Pons (tissue), 1 donor: ENCODE data around the gene CDHR5.
A peak's percentile ranks its signal among the peaks of the same experiment; 100 is the strongest.
"Not testable (repeated sequence)": the region's sequence is repeated elsewhere in the genome, so short reads cannot be mapped to it uniquely, and the experiment has no call there.

Experiments
- DNase-seq: peaks from one replicate; pipeline ENCODE4 v3.0.0-alpha.2; 2016; ENCODE audit warnings: low spot score

The CDHR5 gene

DNA sequence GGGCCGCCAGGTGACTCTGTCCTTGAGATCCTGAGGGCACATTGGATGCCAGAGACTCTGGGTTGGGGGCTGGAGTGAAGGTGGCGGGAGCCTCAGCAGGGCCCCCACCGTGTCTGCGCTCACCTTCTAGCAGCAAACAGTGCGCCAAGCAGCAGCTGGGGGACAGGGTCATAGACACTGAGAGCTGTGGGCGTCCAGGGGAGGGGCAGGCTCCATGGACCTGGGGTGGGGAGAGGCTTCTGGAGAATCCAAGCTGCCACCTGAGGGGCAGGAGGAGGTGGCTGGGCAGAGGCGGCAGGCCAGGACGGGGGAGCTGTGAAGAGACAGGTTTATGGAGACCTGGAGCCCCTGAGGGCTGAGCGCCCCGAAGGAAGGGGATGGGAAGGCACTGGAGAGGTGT is 40.5 kb downstream of the CDHR5 start:
- DNase-seq, result no peak

GRCh38 chr11:581752-582151 is 43.0 kb downstream of the CDHR5 start:
- DNase-seq, result no peak

GRCh38 chr11:581342-581741 is 43.4 kb downstream of the CDHR5 start:
- no peak for DNase-seq

- no peak for DNase-seq
These were observed 44.7 kb downstream of the CDHR5 start for GRCh38 chr11:579830-580601.

DNA sequence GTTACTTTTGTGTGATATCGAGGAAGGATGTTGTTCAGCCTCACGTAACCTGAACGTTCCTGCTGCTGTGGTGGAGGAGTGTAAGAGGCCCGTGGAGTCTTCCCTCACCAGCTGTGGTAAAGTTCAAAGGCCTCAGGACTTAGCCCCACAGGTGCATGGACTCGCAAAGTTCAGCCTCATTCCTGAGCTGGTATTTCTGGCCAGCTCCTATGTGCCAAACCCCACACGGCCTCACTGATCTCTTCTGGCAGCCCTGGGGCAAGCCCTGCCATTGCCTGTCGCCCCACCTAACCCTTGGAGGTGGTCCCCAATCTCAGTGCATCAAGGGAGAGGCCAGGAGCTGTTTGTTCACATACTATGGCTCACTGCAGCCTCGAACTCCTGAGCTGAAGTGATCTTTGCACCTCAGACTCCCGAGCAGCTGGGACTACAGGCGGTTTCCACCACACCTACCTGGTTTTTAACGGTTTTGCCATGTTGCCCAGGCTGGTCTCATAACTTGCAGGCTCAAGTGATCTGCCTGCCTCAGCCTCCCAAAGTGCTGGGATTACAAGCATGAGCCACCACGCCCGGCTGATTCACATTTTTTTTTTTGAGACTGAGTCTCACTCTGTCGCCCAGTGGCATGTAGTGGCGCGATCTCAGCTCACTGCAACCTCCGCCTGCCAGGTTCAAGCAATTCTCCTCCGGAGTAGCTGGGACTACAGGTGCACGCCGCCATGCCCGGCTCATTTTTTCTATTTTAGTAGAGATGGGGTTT is 46.3 kb downstream of the CDHR5 start:
- no peak for DNase-seq

GRCh38 chr11:577611-577894 is 47.2 kb downstream of the CDHR5 start:
- DNase-seq, result no peak

DNA sequence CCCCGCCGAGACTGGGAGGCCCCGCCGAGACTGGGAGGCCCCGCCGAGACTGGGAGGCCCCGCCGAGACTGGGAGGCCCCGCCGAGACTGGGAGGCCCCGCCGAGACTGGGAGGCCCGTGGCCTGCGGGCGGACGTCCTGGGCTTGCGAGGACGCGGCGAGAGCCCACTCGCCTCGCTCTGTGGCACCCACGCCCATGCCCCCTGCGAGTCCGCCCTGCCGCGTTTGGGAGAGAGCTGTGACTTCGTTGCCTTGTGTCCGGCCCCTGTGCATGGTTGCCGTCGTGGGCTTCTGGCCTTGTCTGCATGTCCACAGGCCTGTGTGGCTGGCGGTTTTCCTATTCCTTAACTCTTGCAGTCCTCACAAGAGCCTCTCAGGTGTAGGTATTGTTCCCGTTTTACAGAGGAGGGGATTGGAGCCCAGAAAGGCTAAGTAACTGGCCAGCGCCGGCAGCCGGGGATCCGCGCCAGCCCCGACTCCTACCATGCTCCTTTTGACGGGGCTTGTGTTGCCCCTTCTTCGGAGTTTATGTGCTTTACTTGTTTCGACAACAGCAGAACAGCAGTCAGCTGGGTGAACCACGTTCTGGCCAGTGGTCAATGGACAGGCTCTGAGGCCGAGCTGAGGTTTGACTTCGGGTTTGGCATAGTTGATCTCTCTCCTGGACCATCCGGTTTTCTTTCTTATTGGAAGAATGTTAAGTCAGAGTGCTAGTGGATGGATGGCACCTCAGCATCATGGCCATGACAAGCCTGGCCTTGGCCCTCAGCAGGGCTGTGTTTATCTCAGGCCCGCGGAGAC is 47.7 kb downstream of the CDHR5 start:
- no peak for DNase-seq

- peak; percentile 93 for DNase-seq
These were observed 48.6 kb downstream of the CDHR5 start, which contains the start of gene PHRF1 for GRCh38 chr11:575996-576768. PHRF1 (plus strand) TSS chr11:576470; CDS start chr11:581513, 5,043 bp downstream.

DNA sequence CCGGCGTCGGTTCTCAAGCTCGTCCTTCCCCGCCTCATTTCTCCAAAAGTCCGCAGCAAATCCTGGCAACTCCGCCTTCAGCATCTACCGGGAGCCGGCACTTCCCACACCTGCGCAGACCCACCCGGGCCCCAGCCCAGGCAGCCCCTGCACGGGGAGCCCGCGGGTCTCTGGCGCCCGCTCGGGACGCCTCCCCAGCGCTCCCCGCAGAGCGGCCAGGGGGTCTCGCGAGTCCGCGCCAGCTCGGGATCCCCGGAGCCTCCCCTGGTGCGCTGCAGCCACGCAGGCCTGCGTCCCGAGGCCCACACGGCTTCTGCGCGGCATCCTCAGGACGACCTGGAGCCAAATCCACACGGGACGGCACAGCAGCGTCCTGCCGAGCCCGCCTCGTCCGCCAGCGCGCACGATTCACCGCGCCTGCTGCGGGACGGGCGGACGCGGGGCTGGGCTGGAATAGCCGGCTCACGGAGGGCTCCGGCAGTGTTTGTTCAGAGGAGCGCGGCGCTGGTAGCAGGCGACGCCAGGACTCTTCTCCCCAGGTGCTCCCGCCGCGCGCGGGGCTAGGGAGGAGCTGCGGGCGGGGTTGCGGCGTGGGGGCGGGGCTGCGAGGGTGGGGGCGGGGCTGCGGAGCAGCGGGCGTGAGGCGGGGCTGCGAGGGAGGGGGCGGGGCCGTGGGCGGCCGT is 49.3 kb downstream of the CDHR5 start:
- peak; percentile 71 for DNase-seq

DNA sequence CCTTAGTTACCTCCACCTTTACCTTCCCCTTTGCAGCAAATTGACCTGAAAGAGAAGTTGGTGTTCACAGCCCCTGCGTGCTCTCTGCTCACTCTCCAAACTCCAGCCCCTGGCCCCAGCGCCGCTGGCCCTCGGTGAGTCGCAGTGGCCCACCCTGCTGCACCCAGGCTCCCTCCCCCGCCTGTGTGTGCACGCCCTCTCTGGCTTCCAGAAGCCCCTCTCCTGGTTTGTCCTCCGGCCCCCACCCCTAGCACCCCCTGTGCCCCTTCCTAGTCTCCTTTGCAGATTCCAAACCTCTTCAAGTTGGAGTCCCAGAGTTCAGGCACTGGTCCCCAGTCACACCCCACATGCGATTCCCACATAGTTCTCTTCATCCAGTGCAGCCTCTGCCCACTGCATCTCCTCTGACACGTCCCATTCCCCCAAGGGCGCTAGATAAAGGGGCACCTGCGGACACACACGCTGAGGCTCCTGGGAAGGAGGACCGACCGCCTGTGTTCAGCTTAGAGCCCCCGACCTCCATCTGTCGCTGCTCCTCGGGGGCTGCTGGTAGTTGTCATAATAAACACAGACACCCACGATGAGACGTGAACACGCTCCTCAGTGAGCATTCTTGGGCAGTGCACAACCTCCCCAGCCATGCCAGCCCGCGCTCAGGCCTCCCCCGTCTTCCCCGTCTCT is 50.0 kb downstream of the CDHR5 start:
- DNase-seq, result no peak

- DNase-seq, result not testable (repeated sequence)
These were observed 50.7 kb downstream of the CDHR5 start for GRCh38 chr11:574031-574570.

DNA sequence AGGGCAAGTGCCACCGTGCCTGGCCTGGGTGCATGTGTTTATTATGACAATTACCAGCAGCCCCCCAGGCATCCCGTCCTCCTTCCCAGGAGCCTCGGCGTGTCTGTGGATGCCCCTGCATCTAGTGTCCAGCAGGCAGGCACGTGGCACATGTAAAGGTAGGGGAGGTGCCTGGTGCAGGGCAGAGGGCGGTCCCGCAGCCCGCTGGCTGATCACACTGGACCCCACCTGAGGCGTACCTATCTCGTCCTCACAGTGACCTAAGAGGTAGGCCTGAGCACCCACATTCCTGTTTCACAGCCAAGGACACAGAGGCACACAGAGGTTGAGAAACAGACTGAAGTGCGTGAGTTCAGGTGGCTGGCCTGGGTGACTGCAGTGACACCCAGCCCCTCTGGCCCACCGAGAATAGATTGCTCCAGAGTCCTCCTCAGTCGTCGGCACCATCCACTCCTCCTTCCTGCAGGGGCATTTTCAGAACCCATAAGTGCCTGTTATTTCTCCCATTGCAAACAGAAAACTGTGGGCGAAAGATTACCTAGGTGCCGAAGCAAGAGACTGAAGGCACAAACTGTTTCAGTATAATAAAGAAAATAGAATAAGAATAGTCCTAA is 51.5 kb downstream of the CDHR5 start:
- no peak for DNase-seq

DNA sequence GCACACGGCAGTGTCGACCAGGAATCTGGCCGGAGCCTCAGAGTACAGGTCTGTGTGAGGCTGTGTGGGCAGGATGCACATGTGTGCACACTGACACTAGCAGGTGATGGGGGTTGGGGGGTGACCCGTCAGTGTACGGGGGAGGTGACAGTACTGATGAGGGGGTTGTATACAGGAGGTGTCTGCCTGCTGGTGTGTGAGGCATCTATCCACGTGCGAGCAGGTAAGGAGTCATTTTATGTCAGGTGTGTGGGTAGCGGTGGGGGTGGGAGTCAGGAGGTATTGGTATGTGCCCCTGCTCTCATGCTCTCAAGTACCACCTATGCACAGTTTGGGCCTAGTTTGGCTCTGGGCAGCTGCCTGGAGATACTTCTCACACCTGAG is 53.0 kb downstream of the CDHR5 start:
- no peak for DNase-seq

GRCh38 chr11:569158-569885 is 55.4 kb downstream of the CDHR5 start:
- no peak for DNase-seq

DNA sequence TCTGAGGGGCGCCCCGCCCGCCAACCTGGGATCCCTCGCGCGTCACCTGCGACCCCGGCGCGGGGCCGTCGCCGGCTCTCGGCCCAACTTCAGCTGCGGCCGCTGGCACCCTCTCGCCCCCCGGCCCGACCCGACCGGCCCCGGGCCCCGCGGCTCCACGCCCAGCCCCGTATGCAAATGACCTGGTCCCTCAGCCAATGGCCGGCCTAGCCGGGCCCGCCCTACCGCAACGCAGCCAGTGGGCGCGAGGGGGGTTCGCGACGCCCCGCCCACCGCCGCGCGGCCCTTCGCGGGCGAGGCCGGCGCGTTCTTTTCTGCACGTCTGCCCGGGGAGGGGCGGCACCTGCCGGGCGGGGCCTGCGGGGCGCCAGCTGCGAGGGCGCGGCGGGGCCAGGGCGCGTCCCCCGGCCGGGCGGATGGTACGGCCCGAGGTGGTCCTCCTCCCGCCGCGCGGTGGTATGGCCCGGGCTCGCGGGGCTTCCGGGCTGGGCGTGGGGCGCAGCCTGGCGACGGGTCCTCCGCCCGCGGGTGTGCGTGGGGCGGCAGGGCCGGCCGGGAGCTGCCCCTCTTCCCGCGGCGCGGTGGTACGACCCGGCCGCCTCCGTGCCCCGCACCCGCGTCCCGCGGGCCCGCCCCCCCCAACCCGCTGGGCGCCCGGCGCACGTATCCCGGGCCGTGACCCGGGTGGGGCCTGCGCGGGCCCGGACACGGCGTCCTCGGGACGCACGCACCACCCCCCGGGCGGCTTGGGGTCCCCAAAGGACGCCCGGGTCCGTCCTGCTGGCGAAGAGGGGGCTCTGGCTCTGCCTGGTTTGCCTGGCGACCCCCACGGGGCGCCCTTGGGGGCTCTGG is 56.2 kb downstream of the CDHR5 start:
- peak; percentile 82 for DNase-seq

DNA sequence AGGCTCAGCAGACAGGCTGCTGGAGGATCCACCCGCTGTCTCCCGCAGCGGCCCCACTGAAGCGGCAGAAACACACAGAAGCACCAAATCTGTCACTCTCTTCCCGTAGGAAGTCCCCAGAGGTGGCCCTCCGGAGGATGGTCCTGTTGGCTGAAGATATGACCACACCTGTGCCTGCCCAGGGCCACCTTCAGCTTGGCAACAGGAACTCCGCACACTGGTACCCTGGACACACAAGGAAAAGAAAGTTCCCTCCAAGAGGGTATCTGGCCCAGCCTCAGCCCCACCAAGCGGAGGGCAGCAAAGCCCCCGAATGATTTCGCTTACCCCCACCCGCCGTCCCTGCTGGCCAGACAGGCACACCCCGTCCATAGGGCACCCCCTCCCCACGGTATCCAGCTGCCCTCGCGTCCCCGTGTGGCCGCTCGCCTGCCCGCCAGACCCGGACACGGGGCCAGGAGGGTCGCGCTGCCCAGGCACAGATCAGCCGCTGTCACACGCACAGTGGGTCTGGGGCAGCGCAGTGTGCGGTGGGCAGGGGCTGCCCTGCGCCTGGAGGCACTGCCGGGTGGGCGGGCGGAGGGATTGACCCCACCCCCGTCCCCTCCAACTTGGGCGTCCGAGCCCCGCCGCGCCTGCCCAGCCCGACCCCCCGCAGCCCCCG is 57.0 kb downstream of the CDHR5 start:
- DNase-seq, result no peak

- no peak for DNase-seq
These were observed 57.6 kb downstream of the CDHR5 start for GRCh38 chr11:567011-567628.
